WTC11 (cell line): Measurements from ENCODE around the gene ILDR2. TPM values are rescaled to one million over a fixed set of nuclear protein-coding genes. Genes with fewer than 3 reads are reported as not detected.

Experiments
- ATAC-seq: fragments of 200-7000 bp; cut with Tn5 transposase; 2 replicates; pipeline ENCODE4 v1.10.0; 2021; ENCODE audit warnings: mild to moderate bottlenecking, moderate library complexity
- CTCF ChIA-PET: fragments of 300-600 bp; sonication (Branson Sonifier 250); formaldehyde crosslinking; loops from one replicate; lab custom pipeline; 2021; ENCODE audit warnings: antibody characterized with exemption; lab: Charles Lee
- POLR2A ChIA-PET: fragments of 350-600 bp; sonication (Branson Sonifier 250); formaldehyde crosslinking; loops from one replicate; lab custom pipeline; 2021; ENCODE audit warnings: antibody characterized with exemption; lab: Charles Lee
- DNase-seq: peaks from one replicate; pipeline ENCODE4 v3.0.0; 2021; ENCODE audit warnings: low spot score
- H3K27ac Mint-ChIP-seq: 2 replicates; pipeline ENCODE4 v1.8.0; 2021; ENCODE audit warnings: mixed read lengths
- H3K27me3 Mint-ChIP-seq: 2 replicates; pipeline ENCODE4 v1.8.0; 2021; ENCODE audit warnings: low read depth, mild to moderate bottlenecking, moderate library complexity, mixed read lengths
- H3K36me3 Mint-ChIP-seq: 2 replicates; pipeline ENCODE4 v1.8.0; 2021; ENCODE audit warnings: mixed read lengths
- H3K4me1 Mint-ChIP-seq: 2 replicates; pipeline ENCODE4 v1.8.0; 2022; ENCODE audit warnings: mixed read lengths
- H3K4me3 Mint-ChIP-seq: 2 replicates; pipeline ENCODE4 v1.8.0; 2021; ENCODE audit warnings: mild to moderate bottlenecking, moderate library complexity, mixed read lengths
- H3K9me3 Mint-ChIP-seq: 2 replicates; pipeline ENCODE4 v1.8.0; 2021; ENCODE audit warnings: mixed read lengths
- ATF1 ChIP-seq: sonication (generic); formaldehyde crosslinking; IDR thresholded peaks from 2 replicates; pipeline ENCODE4 v1.8.1; 2023; ENCODE audit warnings: mild to moderate bottlenecking, moderate library complexity, missing genetic modification reagents
- ATF6 ChIP-seq: sonication (generic); formaldehyde crosslinking; IDR thresholded peaks from 2 replicates; pipeline ENCODE4 v1.8.1; 2023; ENCODE audit warnings: mild to moderate bottlenecking, missing genetic modification reagents
- CBFB ChIP-seq: sonication (generic); formaldehyde crosslinking; IDR thresholded peaks from 2 replicates; pipeline ENCODE4 v1.8.1; 2022; ENCODE audit warnings: mild to moderate bottlenecking, low read depth, missing genetic modification reagents
- CDX4 ChIP-seq: fragments of 250-450 bp; sonication (Bioruptor Pico); IDR thresholded peaks from 2 replicates; pipeline ENCODE4 v1.9.0; 2021; ENCODE audit warnings: moderate library complexity, mild to moderate bottlenecking, inconsistent platforms, borderline replicate concordance
- CREM ChIP-seq: sonication (generic); formaldehyde crosslinking; IDR thresholded peaks from 2 replicates; pipeline ENCODE4 v1.8.1; 2022; ENCODE audit warnings: mild to moderate bottlenecking, missing genetic modification reagents, moderate library complexity
- FOXK1 ChIP-seq: sonication (generic); formaldehyde crosslinking; IDR thresholded peaks from 2 replicates; pipeline ENCODE4 v1.8.0; 2022; ENCODE audit warnings: mild to moderate bottlenecking, moderate library complexity, missing genetic modification reagents
- FOXP4 ChIP-seq: sonication (generic); formaldehyde crosslinking; IDR thresholded peaks from 2 replicates; pipeline ENCODE4 v1.8.0; 2022; ENCODE audit warnings: mild to moderate bottlenecking, missing genetic modification reagents
- GABPB1 ChIP-seq: sonication (generic); formaldehyde crosslinking; IDR thresholded peaks from 2 replicates; pipeline ENCODE4 v1.8.1; 2023; ENCODE audit warnings: mild to moderate bottlenecking, missing genetic modification reagents
- MAX ChIP-seq: sonication (generic); formaldehyde crosslinking; IDR thresholded peaks from 2 replicates; pipeline ENCODE4 v1.8.0; 2022; ENCODE audit warnings: mild to moderate bottlenecking, missing genetic modification reagents
- NFYB ChIP-seq: sonication (generic); formaldehyde crosslinking; conservative IDR thresholded peaks from 2 replicates; pipeline ENCODE4 v1.8.0; 2022; ENCODE audit warnings: low read depth, missing genetic modification reagents
- PREB ChIP-seq: sonication (generic); formaldehyde crosslinking; IDR thresholded peaks from 2 replicates; pipeline ENCODE4 v1.8.1; 2022; ENCODE audit warnings: mild to moderate bottlenecking, missing genetic modification reagents, moderate library complexity, borderline replicate concordance
- RELA ChIP-seq: sonication (generic); formaldehyde crosslinking; IDR thresholded peaks from 2 replicates; pipeline ENCODE4 v1.8.1; 2022; ENCODE audit warnings: missing genetic modification reagents, mild to moderate bottlenecking, borderline replicate concordance
- RORB ChIP-seq: fragments of 250-450 bp; sonication (Bioruptor Pico); IDR thresholded peaks from 2 replicates; pipeline ENCODE4 v1.9.0; 2021; ENCODE audit warnings: mild to moderate bottlenecking
- STAT6 ChIP-seq: sonication (generic); formaldehyde crosslinking; conservative IDR thresholded peaks from 2 replicates; pipeline ENCODE4 v1.8.1; 2023; ENCODE audit warnings: mild to moderate bottlenecking, low read depth, missing genetic modification reagents, moderate library complexity
- TCF7 ChIP-seq: sonication (generic); formaldehyde crosslinking; IDR thresholded peaks from 2 replicates; pipeline ENCODE4 v1.8.0; 2022; ENCODE audit warnings: mild to moderate bottlenecking, low read depth, missing genetic modification reagents, moderate library complexity
- ZNF121 ChIP-seq: sonication (generic); formaldehyde crosslinking; IDR thresholded peaks from 2 replicates; pipeline ENCODE4 v1.8.0; 2023; ENCODE audit warnings: missing genetic modification reagents
- ZNF317 ChIP-seq: sonication (generic); formaldehyde crosslinking; IDR thresholded peaks from 2 replicates; pipeline ENCODE4 v1.8.1; 2023; ENCODE audit warnings: low read depth, mild to moderate bottlenecking, moderate library complexity, missing genetic modification reagents, borderline replicate concordance
- ZNF423 ChIP-seq: fragments of 250-450 bp; sonication (Bioruptor Pico); IDR thresholded peaks from 2 replicates; pipeline ENCODE4 v2.1.2; 2022; ENCODE audit warnings: mild to moderate bottlenecking, moderate library complexity
- ZNF671 ChIP-seq: fragments of 250-450 bp; sonication (Bioruptor Pico); IDR thresholded peaks from 2 replicates; pipeline ENCODE4 v1.8.0; 2021; ENCODE audit warnings: mild to moderate bottlenecking
- total RNA-seq: library from RNA; stranded (reverse); gene quantifications from 3 replicates; pipeline ENCODE4 v1.2.3, GENCODE V29; 2021

ILDR2 gene
- total RNA-seq, 1 experiment from 2014 or later, result 1.6 TPM

GRCh38 chr1:167011560-167012191, 36.3 kb upstream of the ILDR2 start:
- Mint-ChIP-seq H3K4me1 (peaks cover 2% of the 10 kb centered on the region), H3K27ac (no peak overlapping the region), H3K4me3 (no peak overlapping the region)
- CTCF ChIA-PET, result interaction anchor here (0.6 kb wide), 1 partner anchor 166 kb away, joined by 3 read pairs; no protein-coding TSS in a partner anchor
- TF ChIP-seq ZNF423 (CRISPR knock-in tag), result no peak
- TF ChIP-seq NFYB (CRISPR knock-in tag), result no peak
- TF ChIP-seq, all 79 proteins: peak for 0
- no peak for DNase-seq
- POLR2A ChIA-PET, result no interaction called here
- Mint-ChIP-seq H3K36me3 (no peaks in the 10 kb centered on the region), H3K9me3 (no peaks in the 10 kb centered on the region), H3K27me3 (no peaks in the 10 kb centered on the region)
- no peak for ATAC-seq

GRCh38 chr1:167003711-167004110, 28.4 kb upstream of the ILDR2 start:
- ATAC-seq (no peak), DNase-seq (no peak)
- no peaks in the 10 kb centered on the region for H3K4me1 Mint-ChIP-seq
- H3K27ac Mint-ChIP-seq, result no peak overlapping the region
- TF ChIP-seq PREB (CRISPR knock-in tag) (no peak), ATF6 (CRISPR knock-in tag) (no peak), CREM (CRISPR knock-in tag) (no peak), RORB (CRISPR knock-in tag) (no peak), CDX4 (CRISPR knock-in tag) (no peak), FOXK1 (CRISPR knock-in tag) (no peak), FOXP4 (CRISPR knock-in tag) (no peak), ZNF671 (CRISPR knock-in tag) (no peak)
- no peaks in the 10 kb centered on the region for H3K27me3 Mint-ChIP-seq
- ChIA-PET POLR2A (no interaction called here), CTCF (no interaction called here)
- H3K4me3 Mint-ChIP-seq, result no peak overlapping the region
- H3K9me3 Mint-ChIP-seq, result peaks cover 19% of the 10 kb centered on the region
- H3K36me3 Mint-ChIP-seq, result peaks cover 2% of the 10 kb centered on the region; the same call in 1 of the 2 replicates

- Mint-ChIP-seq H3K4me3 (no peak overlapping the region), H3K27ac (no peak overlapping the region), H3K9me3 (peaks cover 19% of the 10 kb centered on the region), H3K36me3 (peaks cover 2% of the 10 kb centered on the region; the same call in 1 of the 2 replicates), H3K4me1 (no peaks in the 10 kb centered on the region), H3K27me3 (no peaks in the 10 kb centered on the region)
- CTCF ChIA-PET, result no interaction called here
- no peak for ATAC-seq
- no peak for DNase-seq
- no peak for TF ChIP-seq ATF1 (CRISPR knock-in tag)
- peak; percentile 54; the same call in 1 of the 2 replicates for TF ChIP-seq ZNF317
- POLR2A ChIA-PET, result no interaction called here
These were observed 27.0 kb upstream of the ILDR2 start for GRCh38 chr1:167002354-167002753.

GRCh38 chr1:167000546-167000945, 25.2 kb upstream of the ILDR2 start:
- Mint-ChIP-seq H3K36me3 (peaks cover 2% of the 10 kb centered on the region; the same call in 1 of the 2 replicates), H3K27ac (no peak overlapping the region), H3K4me1 (peaks cover 9% of the 10 kb centered on the region), H3K9me3 (peaks cover 19% of the 10 kb centered on the region), H3K4me3 (no peak overlapping the region), H3K27me3 (no peaks in the 10 kb centered on the region)
- POLR2A ChIA-PET, result no interaction called here
- DNase-seq, result no peak
- no peak for ATAC-seq
- CTCF ChIA-PET, result no interaction called here
- TF ChIP-seq MAX (CRISPR knock-in tag) (no peak), STAT6 (CRISPR knock-in tag) (no peak), RELA (CRISPR knock-in tag) (no peak), TCF7 (no peak), ZNF121 (no peak), CBFB (CRISPR knock-in tag) (no peak), GABPB1 (no peak), PREB (CRISPR knock-in tag) (no peak)
